C4-2B (cell line): ENCODE data around the gene ALDH3A2.

Source experiments
- ZFX ChIP-seq: fragments of 450-650 bp; IDR thresholded peaks from 2 replicates; pipeline ENCODE4 v1.6.1; 2017
- TF ChIP-seq, protein P1 (sequence below): fragments of 450-650 bp; conservative IDR thresholded peaks from 2 replicates; pipeline ENCODE4 v1.5.1; 2017; ENCODE audit warnings: mild to moderate bottlenecking

DNA sequence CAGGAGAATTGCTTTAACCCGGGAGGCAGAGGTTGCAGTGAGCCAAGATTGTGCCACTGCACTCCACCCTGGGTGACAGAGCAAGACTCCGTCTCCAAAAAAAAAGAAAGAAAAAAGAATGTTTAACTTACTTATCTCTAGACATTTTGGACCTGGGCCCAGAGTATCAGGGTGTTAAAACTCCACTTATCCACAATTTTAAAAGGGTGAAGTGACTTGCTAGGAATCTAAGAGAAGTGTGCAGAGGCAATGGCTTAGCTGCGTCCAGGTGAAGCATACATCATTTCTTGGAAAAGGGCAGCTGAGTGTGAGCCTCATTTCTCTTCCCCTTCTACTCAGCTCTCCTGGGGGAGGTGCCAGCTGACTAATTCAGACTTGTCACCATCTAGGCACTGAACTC lies 25.1 kb downstream of the ALDH3A2 start:
- TF ChIP-seq, protein P1, sequence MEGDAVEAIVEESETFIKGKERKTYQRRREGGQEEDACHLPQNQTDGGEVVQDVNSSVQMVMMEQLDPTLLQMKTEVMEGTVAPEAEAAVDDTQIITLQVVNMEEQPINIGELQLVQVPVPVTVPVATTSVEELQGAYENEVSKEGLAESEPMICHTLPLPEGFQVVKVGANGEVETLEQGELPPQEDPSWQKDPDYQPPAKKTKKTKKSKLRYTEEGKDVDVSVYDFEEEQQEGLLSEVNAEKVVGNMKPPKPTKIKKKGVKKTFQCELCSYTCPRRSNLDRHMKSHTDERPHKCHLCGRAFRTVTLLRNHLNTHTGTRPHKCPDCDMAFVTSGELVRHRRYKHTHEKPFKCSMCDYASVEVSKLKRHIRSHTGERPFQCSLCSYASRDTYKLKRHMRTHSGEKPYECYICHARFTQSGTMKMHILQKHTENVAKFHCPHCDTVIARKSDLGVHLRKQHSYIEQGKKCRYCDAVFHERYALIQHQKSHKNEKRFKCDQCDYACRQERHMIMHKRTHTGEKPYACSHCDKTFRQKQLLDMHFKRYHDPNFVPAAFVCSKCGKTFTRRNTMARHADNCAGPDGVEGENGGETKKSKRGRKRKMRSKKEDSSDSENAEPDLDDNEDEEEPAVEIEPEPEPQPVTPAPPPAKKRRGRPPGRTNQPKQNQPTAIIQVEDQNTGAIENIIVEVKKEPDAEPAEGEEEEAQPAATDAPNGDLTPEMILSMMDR, result no peak
- TF ChIP-seq ZFX, result no peak
